ENCODE results near the gene EIF3I.

The EIF3I gene

GRCh38 chr1:32275424-32275823 is 53.2 kb downstream of the EIF3I start:
- TF ChIP-seq ZFP3 (tag by site-specific recombination; IDR thresholded peaks at IDR 0.05; ENCODE audit: low read depth) (no peak), KLF10 (tag by site-specific recombination; IDR thresholded peaks at IDR 0.05) (no peak), ZFP37 (tag by site-specific recombination; IDR thresholded peaks at IDR 0.05) (no peak), ZNF610 (tag by site-specific recombination; IDR thresholded peaks at IDR 0.05; ENCODE audit: borderline replicate concordance) (no peak), ZNF768 (tag by site-specific recombination; IDR thresholded peaks at IDR 0.05) (no peak), ZNF629 (tag by site-specific recombination; IDR thresholded peaks at IDR 0.05) (no peak), ZBTB48 (tag by site-specific recombination; IDR thresholded peaks at IDR 0.05) (no peak)
- Histone ChIP-seq H3K36me3 (ENCODE audit: control insufficient read depth in 2 of 2, insufficient read depth in 1 of 2, low read length in 2 of 2) (no peaks in the 10 kb centered on the region), H3K27ac (ENCODE audit: extremely low read depth, low read depth, low read length) (no peak overlapping the region), H3K4me3 (ENCODE audit: low read depth, low read length) (no peak overlapping the region), H3K4me1 (ENCODE audit: control insufficient read depth, insufficient read depth, low read length) (no peaks in the 10 kb centered on the region; the same call in 1 of the 2 replicates), H3K9me3 (ENCODE audit: control insufficient read depth, insufficient read depth, low read depth, low read length) (no peaks in the 10 kb centered on the region)
- ChIA-PET POLR2A (no interaction called here), CTCF (interaction anchor here (0.6 kb wide), 1 partner anchor 46 kb away, joined by 3 read pairs; no protein-coding TSS in a partner anchor)

- POLR2A ChIA-PET = interaction anchor here (0.6 kb wide), 1 partner anchor 101 kb away, joined by 3 read pairs; no protein-coding TSS in a partner anchor
- no peak overlapping the region for H3K27ac ChIP-seq (ENCODE audit: extremely low read depth, low read depth, low read length)
- CTCF ChIA-PET = no interaction called here
- no peaks in the 10 kb centered on the region; the same call in 1 of the 2 replicates for H3K4me1 ChIP-seq (ENCODE audit: control insufficient read depth, insufficient read depth, low read length)
- peak; percentile 88 for TF ChIP-seq ZFHX2 (tag by site-specific recombination; conservative IDR thresholded peaks at IDR 0.05)
- TF ChIP-seq EGR2 (tag by site-specific recombination; IDR thresholded peaks at IDR 0.05; ENCODE audit: low read depth) = peak; percentile 88
- no peak for TF ChIP-seq ZIC2 (tag by site-specific recombination; IDR thresholded peaks at IDR 0.05)
- no peaks in the 10 kb centered on the region for H3K9me3 ChIP-seq (ENCODE audit: control insufficient read depth, insufficient read depth, low read depth, low read length)
- no peaks in the 10 kb centered on the region for H3K36me3 ChIP-seq (ENCODE audit: control insufficient read depth in 2 of 2, insufficient read depth in 1 of 2, low read length in 2 of 2)
- no peak overlapping the region for H3K4me3 ChIP-seq (ENCODE audit: low read depth, low read length)
Observed at GRCh38 chr1:32276032-32276782, 54.0 kb downstream of the EIF3I start.

All from HEK293 (cell line).